Astrocyte of the hippocampus (primary cell): ENCODE results near the gene STEAP1B.

Source experiments
- DNase-seq: peaks from one replicate; pipeline ENCODE4 v3.0.0; 2011; ENCODE audit warnings: low read depth, low spot score

The STEAP1B gene

DNA sequence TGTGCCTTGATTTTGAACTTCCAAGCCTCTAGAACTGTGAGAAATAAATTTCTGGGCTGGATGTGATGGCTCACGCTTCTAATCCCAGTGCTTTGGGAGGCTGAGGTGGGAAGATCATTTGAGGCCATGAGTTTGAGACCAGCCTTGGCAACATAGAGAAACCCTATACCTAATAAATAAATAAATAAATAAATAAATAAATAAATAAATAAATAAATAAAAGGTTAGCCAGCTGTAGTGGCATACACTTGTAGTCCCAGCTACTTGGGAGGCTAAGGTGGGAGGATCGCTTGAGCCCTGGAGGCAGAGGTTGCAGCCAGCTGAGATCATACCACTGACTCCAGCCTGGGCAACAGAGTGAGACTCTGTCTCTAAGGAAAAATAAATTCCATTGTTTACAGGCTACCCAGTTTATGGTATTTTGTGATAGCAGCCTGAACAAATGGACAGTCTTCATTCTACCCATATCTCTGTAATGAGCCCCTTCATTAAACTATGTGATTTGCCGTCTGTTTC is 67.7 kb downstream of the STEAP1B start:
- no peak for DNase-seq

DNA sequence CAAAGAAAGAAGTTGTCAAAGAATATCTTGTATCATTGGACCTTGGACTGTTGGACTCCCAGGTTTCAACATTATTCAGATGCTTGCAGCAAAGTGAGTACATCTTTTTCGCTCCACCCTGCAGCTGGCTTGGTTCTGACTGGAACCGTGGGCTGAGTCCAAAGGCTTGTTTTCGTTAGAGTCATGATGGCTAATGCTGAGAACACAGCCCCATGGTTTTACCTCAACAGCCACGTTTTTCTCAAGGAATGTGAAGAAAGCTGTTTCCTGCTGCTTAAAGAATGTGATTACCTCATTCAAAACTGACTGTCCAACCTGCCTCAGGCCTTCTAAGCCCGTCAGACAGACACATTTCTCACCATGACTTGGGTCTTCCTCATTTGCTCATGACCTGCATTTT is 69.5 kb downstream of the STEAP1B start:
- peak; percentile 44 for DNase-seq

DNA sequence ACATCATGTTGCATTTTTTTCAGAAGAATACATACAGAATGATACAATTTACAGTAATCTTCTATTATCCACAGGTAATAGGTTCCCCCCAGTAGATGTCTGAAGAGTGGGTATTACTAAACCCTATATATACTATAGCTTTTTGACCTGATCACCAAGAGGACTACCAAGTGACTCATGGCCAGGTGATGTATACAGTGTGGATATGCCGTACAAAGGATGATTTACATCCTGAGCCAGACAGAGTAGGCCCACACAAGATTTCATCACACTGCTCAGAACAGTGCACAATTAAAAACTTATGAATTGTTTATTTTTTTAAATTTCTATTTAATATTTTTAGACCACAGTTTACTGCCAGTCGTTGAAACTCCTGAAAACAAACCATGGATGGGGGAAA is 70.6 kb downstream of the STEAP1B start:
- no peak for DNase-seq

DNA sequence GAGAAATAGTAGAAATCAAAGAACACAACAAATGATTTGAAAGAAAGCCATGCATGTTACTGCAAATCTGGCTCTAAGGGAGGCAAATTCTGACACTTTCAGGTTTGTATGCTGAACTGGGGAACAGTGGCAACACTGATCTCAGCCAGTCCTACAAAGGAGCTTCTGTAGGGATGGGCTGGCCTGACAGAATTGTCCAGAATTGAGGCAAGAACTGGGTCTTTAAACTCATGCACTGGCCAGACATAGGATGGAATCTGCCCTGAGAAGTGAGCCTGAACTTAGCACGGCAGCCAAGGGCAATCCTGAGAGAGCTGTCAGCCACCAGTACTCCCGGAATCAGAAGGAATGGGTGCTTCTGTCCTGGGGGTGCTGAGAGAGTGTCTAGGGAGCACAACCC is 72.1 kb downstream of the STEAP1B start:
- no peak for DNase-seq

DNA sequence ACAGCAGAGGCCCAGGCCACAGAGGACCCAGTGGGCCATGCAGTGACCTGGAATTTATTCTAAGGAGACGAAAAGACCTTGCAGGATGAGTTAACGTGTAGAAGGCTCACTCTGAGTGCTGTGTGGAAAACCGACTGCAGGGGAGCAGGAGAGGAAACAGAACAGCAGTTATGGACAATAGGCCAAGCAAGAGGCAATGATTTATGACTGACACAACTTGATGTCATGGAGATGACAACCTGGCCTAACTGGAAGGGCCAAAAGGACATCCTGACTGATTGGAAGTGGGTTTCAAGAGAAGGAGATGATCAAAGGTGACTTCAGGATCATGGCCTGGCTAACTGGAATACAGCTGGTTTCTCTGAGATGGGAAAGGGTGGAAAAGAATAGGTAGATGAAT is 72.9 kb downstream of the STEAP1B start:
- DNase-seq: no peak

DNA sequence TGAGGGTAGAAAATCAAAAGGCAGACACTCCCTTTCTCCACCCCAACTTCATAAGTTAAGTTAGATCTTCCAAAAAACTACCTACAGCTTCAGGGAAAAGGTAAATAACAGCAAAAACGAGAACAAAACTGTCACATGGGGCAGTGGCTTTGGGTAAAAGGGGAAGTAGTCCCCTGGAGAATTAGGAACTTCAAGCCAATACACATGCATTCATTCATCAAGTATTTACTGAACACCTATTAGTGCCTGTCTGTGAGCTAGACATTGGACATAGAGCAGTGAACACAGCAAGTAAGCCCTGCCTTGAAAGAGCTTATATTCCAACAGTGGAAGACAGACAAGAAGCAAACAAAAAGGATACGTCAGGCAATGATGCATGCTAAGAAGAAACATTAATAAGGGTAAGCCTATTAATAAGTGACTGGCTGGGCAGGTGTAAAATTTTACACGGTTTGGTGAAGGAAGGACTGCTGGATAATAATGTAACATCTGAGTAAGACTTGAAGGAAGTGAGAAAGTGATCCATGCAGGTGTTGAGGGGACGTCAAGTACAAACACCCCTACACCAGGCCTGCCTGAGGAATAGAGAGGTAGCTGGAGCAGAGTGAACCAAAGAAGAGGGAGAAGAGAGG is 73.4 kb downstream of the STEAP1B start:
- no peak for DNase-seq

DNA sequence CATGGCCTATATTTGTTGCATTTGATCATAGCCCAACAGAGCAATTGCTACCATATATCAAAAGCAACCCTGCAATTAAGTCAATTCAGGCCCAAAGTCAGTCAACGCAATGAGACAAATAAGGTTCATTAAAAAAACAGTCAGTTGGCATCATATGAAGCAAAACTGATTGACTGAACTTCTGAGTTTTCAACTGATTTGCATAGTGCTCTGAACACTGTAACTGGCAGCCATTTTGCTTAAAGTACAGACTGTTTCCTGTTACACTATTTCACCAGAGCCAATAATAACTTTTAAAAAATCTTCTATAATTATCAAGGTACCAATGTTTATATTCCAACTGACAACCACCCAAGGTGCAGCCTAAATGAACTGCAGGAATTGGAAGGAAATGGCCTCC is 74.6 kb downstream of the STEAP1B start:
- no peak for DNase-seq

DNA sequence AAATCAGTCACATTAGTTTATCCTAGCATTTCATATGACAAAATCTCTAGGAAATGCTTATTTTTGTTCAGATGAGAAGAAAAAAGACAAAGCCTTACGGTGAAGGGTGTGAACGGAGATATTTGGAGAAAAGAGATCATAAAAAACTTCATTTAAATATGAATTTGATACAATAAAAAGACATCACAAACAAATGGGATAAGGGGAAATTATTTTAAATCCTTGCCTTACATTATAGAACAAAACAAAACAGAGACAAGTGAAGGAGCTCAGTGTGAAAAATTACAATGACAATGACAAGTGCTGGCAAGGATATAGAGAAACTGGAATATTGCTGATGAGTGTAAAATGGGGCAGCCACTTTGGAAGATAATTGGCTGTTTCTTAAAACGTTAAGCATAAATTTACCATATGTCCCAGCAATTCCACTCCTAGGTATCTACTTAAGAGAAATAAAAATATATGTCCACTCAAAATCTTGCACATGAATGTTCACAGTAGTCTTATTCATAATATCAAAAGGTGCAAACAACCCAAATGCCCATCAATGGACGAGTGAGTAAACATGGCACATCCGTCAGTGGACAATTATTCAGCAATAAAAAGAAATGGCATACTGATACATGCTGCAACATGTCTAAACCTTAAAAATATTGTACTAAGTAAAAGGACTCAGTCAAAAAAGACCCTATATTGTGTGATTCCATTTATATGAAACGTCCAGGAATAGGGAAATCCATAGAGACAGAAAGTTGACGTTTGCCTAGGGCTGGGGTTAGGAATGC is 77.0 kb downstream of the STEAP1B start:
- no peak for DNase-seq

DNA sequence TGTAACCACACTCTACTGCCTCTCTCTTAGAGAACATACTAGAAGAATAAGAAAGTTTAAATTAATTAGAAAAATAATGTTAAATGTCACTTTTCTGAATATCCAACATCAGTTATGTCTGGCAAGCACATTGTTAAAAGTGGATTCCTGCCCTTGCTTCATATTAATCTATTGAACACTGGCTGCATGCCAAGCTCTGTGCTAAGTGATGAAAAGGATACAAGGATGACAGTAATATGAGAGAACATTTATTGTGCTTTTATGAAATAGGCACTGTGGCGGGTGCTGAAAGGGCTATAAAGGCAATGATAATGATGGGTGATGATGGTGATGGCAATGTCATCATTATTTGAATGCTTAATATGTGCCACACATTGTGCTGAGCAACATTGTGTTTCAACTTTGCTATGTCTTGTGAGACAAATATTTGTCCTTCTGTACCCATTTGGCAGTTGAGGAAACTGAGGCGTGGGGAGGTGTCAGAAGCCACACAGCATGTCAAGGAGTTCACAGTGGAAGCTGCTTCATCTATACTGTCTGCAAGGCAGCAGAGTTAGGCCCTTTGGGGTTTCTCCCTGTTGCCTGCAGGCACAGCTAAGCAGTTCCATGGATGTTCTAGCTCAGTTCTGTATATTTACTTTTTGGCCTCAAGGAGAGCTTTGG is 78.9 kb downstream of the STEAP1B start:
- DNase-seq: no peak

DNA sequence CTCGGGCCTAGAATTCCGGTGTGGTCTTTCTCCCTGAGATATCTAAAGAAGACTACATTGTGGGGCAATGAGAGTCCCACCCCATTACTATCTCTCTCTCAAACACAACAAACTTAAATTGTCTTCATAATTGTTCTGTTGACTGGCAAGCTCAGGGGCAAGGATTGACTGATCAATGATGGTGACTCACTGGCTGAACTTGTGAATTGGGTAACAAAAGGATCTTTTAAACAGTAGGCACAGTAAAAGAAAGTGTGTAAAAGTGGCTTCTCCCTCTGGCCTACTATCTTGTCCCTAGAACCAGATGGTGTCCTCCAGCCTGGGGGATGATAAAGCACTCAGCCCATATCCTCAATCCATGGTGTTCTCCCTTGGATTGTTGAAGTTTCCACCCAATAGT is 80.0 kb downstream of the STEAP1B start:
- no peak for DNase-seq

DNA sequence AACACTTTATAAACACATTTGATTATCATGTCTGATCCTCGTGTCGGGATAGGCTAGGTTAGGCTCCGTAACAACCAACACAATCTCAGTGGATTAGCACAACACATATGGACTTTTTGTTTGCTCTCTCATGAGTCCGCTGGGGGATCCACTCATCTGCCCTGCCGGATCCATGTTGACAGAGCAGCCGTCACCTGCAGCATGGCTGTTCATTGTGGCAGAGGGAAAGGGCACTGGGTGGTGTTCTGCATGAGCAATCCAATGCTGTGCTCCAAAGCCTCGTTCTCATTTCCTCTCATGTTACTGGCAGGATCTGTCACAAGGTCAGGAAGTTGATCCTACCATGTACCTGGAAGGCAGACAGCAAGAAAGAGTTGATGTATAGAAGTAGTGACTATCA is 80.5 kb downstream of the STEAP1B start:
- no peak for DNase-seq

DNA sequence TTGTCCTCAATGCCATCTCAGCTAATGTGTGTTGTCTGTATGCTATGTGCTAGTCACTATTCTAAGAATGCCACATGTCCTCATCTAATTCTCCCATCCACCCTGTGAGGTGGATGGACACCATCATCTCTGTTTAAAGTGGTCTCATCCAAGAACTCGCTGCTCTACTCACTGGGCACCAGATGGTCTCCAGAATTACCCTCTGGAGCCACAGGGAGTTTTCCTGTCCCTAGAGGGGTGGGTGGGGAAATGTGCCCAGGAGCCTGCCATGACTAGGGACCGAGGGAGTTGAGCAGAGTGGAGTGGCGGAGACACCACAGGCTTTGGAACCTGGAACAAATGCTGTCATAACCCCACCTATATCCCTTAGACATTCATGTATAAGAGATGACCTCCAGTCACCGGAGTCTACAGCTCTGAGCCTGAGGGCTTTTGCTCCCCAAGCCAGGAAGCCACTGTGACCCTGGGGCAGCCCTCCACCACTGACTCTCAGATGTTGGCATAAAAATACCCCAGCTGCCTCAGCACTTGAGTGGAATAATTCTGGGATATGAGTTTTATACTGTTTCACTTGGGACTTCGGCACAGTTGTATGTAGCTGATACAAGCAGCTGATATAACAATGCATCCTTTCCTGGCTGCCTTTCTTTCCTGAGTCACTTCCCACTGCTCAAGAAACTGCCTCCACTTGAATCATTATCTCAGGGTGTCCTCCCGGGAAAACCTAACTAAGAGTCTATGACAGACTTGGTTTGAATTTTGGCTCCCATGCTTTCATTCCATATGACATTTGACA is 81.5 kb downstream of the STEAP1B start:
- no peak for DNase-seq

DNA sequence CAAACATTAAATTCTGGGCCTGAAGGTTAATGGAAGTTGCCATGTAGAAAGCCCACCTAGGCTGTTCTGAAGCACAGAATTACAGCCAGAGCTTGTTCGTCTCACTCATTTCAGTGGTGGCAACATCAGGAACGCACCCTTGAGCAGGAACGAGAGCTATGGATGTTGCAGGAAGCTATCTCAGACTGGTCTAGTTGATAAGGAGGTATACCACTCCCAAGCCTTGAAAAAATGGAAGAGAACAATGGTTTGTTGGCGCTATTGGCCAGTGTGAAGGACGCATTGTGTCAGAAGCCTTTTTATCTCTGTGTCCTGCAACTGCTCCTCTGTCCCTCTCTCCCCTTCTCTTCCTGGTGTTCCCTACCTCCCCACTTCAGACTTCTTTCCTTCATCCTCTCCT is 82.1 kb downstream of the STEAP1B start:
- no peak for DNase-seq

DNA sequence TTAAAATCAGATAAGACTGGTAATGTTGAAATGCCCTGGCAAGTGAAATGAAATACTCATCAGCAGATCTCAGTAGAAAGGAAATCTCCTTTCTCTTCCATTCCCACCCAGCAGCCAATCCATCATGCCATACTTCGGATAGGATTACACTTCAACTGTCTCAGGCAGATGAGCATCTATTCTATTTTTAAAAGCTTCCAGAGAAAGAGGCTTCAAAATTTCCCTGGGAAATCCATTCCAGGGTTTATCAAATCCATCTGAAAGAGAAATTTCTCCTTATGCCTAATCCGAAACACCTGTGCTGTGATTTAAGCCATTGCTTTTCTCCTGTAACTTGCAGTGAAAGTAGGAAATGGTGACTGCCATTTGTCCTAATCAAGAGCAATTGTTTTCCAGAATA is 82.6 kb downstream of the STEAP1B start:
- DNase-seq: no peak

DNA sequence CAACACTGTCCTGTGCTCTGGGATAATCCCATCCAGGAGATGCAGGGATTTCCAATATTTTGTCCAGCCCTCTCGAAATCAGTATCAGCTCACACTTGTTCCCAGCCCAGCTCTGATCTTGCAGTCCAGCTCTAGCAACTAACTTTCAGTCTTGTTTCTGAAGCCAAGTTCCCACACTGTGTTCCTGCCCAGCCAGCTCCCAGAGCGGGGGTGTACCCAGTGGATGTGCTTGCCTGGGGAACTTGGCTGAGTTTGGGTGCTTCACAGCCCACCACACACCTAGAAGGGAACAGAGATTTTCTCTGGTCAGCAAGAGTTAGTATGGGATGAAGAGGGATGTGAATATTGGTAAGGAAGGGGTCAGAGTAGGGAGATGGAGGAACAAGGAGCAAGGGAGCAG is 85.6 kb downstream of the STEAP1B start:
- DNase-seq: no peak

DNA sequence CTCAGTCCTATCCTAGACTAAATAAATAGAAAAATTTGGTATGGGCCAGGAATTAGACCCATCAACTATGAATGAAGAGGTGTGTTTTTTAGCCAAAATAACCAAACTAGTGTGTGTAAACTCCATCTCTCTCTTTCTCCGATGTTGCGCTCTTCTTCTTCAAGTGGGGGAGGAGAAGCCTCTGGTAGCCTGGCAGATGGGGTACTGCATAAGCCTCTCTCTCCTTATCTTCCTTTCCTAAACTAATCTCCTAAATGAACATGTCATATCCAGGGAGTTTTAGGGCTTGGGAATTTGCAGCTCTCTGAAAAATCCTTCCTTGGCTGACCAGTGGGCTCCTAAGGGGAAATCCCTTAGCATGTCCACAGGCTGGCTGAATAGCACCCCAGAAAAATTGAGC is 86.8 kb downstream of the STEAP1B start:
- DNase-seq: no peak

DNA sequence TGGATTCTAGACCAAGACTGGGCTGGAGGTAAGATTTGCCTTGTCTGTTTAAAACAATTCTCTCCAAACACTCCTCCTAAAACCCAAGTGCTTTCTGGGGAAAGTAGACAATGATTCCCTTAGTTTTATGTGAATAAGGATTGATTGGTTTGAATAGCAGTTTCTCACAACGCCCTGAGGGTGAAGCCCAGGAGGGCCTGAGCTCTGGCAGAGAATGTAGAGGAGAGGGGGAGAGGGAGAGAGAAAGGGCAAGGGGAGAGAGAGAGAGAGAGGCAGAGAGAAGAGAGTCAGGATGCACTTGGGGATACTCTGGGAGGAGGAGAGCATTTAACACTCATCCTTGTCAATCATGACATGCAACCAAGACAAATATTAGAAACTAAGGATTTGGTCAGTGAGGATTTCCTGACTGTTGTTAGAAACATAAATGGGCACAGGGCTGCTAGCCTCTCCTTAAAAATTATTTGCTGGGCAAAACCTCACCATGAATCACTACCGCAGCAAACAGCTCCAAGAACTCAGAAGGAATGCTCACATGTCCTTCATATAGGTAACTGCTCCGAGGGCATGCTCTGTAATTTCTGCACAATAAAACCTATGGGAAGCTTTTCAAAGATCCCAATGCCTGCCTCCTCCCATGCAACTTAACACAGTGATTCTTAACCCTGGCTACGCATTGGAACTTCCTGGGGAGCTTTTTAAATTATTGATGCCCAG is 87.9 kb downstream of the STEAP1B start:
- DNase-seq: no peak

DNA sequence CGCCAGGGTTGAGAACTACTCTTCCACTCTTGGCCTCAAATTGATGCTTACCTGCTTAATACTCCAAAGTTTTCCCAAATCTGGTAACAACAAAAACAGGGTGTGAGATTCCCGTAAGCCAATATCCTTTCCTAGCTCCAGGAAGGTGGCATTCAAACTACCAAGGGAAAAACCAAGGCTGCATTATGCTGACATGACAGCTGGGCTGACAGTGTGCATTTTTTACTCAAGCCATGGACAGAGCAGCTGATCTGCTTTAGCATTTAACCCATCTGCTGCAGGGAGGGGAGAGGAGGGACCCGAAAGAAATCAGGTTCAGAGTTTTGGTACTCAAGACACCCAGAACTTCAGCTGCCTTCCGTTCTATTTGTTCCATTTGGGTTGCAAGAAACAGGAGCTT is 93.3 kb downstream of the STEAP1B start:
- DNase-seq: no peak

DNA sequence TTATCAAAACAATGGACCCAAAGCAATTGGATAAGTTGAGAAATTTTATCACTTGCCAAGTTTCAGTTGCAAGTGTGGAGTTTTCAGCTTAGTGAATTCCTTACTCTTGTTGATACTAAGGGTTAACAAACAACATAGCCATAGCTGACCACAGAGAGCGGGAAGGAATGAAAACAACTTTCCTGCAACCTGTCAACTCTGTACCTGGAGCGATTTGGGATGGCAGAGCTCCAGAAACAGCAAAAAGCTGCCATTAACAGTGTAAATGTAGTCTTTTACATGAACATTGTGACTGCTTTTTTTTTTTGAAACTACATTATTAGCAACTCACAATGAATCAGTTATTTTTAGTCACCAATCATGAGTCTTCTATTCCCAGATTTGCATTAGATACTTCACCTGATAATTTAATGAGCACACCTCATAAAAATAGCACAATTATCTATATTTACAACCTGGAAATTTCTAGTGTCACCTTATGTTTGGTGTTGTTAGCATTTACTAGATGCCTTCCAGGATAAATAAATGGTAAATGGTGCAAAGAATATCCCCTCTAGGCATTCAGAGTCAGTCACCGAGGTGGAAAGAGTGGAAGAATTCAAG is 95.5 kb downstream of the STEAP1B start:
- peak; percentile 44 for DNase-seq

DNA sequence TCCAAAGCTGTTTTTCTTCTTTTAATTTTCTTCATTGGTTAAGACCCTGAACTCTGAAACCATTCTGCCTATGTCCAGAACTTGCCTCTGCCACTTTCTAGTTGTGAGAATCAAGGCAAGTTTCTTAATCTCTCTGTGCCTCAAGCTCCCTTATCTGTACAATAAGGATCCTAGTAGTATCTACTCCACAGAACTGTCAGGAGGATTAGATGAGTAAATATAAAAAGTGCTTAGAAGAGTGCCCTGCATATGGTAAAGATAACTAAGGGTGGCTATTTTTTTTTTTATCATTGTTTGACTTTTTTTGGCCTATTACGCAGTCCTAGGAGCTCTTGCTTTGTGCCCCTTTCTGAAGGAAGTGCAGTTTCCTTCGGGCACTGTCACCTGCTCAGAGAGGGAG is 96.6 kb downstream of the STEAP1B start:
- no peak for DNase-seq

DNA sequence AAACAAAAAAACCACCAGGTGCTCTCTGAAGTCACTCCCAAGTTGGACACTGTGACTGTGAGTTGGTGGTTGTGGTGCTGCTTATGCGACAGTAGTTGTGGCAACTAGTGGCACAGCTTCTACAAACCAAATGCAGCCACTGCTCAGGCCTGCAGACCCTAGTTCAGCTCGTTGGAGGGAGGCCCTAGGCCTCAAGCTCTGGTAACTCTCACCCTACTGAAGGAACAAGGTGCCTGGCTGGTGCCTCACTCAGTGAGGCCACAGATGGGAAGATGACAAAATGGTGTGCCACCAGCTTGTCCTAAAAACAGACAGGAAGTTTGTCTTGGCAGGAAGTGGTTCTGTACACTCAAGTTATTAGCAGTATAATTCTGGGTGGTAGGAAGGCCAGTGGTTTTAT is 97.7 kb downstream of the STEAP1B start:
- no peak for DNase-seq
